SK-N-SH treated with all-trans-retinoic acid at 6 μM for 48 hours (cell line): ENCODE results near the gene SHE.

Source experiments
- ATAC-seq: fragments of 200-7000 bp; cut with Tn5 transposase; 3 replicates; pipeline ENCODE4 v1.9.1; 2020; ENCODE audit warnings: mild to moderate bottlenecking, moderate library complexity
- ARNTL ChIP-seq: fragments of 450-650 bp; formaldehyde crosslinking; IDR thresholded peaks from 2 replicates; pipeline ENCODE4 v1.5.0; 2020; ENCODE audit warnings: low read depth, mild to moderate bottlenecking, moderate library complexity, borderline replicate concordance
- BACH2 ChIP-seq: fragments of 250-450 bp; sonication (Bioruptor Pico); IDR thresholded peaks from 2 replicates; pipeline ENCODE4 v1.9.0; 2021; ENCODE audit warnings: mild to moderate bottlenecking, borderline replicate concordance
- CREB5 ChIP-seq: fragments of 250-450 bp; sonication (Bioruptor Pico); IDR thresholded peaks from 2 replicates; pipeline ENCODE4 v1.5.1; 2020; ENCODE audit warnings: low read depth, mild to moderate bottlenecking, moderate library complexity
- CSDC2 ChIP-seq: fragments of 250-450 bp; sonication (Bioruptor Pico); IDR thresholded peaks from 2 replicates; pipeline ENCODE4 v1.5.0; 2020; ENCODE audit warnings: mild to moderate bottlenecking, moderate library complexity
- CSRNP3 ChIP-seq: fragments of 250-450 bp; sonication (Bioruptor Pico); IDR thresholded peaks from 2 replicates; pipeline ENCODE4 v1.5.1; 2021; ENCODE audit warnings: mild to moderate bottlenecking, moderate library complexity
- ESRRG ChIP-seq: fragments of 250-450 bp; sonication (Bioruptor Pico); IDR thresholded peaks from 2 replicates; pipeline ENCODE4 v1.6.1; 2021; ENCODE audit warnings: mild to moderate bottlenecking
- GLIS3 ChIP-seq: fragments of 250-450 bp; sonication (Bioruptor Pico); IDR thresholded peaks from 2 replicates; pipeline ENCODE4 v1.5.0; 2020; ENCODE audit warnings: mild to moderate bottlenecking, moderate library complexity
- ISL1 ChIP-seq: fragments of 250-450 bp; sonication (Bioruptor Pico); IDR thresholded peaks from 2 replicates; pipeline ENCODE4 v2.1.2; 2022; ENCODE audit warnings: mild to moderate bottlenecking, moderate library complexity
- OSR1 ChIP-seq: fragments of 250-450 bp; sonication (Bioruptor Pico); IDR thresholded peaks from 2 replicates; pipeline ENCODE4 v1.8.0; 2022; ENCODE audit warnings: moderate library complexity, mild to moderate bottlenecking, inconsistent platforms
- PATZ1 ChIP-seq: fragments of 250-450 bp; sonication (Bioruptor Pico); IDR thresholded peaks from 2 replicates; pipeline ENCODE4 v1.8.0; 2020; ENCODE audit warnings: mild to moderate bottlenecking, moderate library complexity, borderline replicate concordance
- PPARA ChIP-seq: fragments of 250-450 bp; sonication (Bioruptor Pico); IDR thresholded peaks from 2 replicates; pipeline ENCODE4 v1.5.0; 2020; ENCODE audit warnings: mild to moderate bottlenecking, borderline replicate concordance
- RARB ChIP-seq: fragments of 250-450 bp; sonication (Bioruptor Pico); IDR thresholded peaks from 2 replicates; pipeline ENCODE4 v1.8.0; 2021; ENCODE audit warnings: mild to moderate bottlenecking, moderate library complexity
- SNAI2 ChIP-seq: fragments of 250-450 bp; sonication (Bioruptor Pico); IDR thresholded peaks from 2 replicates; pipeline ENCODE4 v1.5.0; 2020; ENCODE audit warnings: mild to moderate bottlenecking, moderate library complexity
- TCF4 ChIP-seq: fragments of 250-450 bp; sonication (Bioruptor Pico); IDR thresholded peaks from 2 replicates; pipeline ENCODE4 v1.8.0; 2021; ENCODE audit warnings: mild to moderate bottlenecking, moderate library complexity, borderline replicate concordance
- TOX ChIP-seq: fragments of 250-450 bp; sonication (Bioruptor Pico); IDR thresholded peaks from 2 replicates; pipeline ENCODE4 v1.8.0; 2021; ENCODE audit warnings: mild to moderate bottlenecking, moderate library complexity, borderline replicate concordance
- TSHZ2 ChIP-seq: fragments of 250-450 bp; sonication (Bioruptor Pico); IDR thresholded peaks from 2 replicates; pipeline ENCODE4 v1.5.0; 2020; ENCODE audit warnings: mild to moderate bottlenecking, moderate library complexity
- ZC3H10 ChIP-seq: fragments of 250-450 bp; sonication (Bioruptor Pico); IDR thresholded peaks from 2 replicates; pipeline ENCODE4 v1.5.1; 2021; ENCODE audit warnings: mild to moderate bottlenecking, moderate library complexity
- ZFP3 ChIP-seq: fragments of 250-450 bp; sonication (Bioruptor Pico); IDR thresholded peaks from 2 replicates; pipeline ENCODE4 v1.5.0; 2020; ENCODE audit warnings: mild to moderate bottlenecking, moderate library complexity
- ZFP30 ChIP-seq: fragments of 450-650 bp; formaldehyde crosslinking; IDR thresholded peaks from 2 replicates; pipeline ENCODE4 v1.5.0; 2022; ENCODE audit warnings: mild to moderate bottlenecking, moderate library complexity
- ZNF565 ChIP-seq: fragments of 450-650 bp; formaldehyde crosslinking; conservative IDR thresholded peaks from 2 replicates; pipeline ENCODE4 v1.5.0; 2020; ENCODE audit warnings: low read depth, mild to moderate bottlenecking, moderate library complexity
- ZNF8 ChIP-seq: fragments of 450-650 bp; formaldehyde crosslinking; IDR thresholded peaks from 2 replicates; pipeline ENCODE4 v1.5.0; 2020; ENCODE audit warnings: mild to moderate bottlenecking, moderate library complexity

Gene SHE

GRCh38 chr1:154492115-154492514 lies 10.1 kb downstream of the SHE start (continued):
- no peak for TF ChIP-seq CSRNP3 (CRISPR knock-in tag)
- no peak for TF ChIP-seq BACH2 (CRISPR knock-in tag)
- TF ChIP-seq ZFP30, result no peak
- no peak for TF ChIP-seq CSDC2
- TF ChIP-seq TCF4 (CRISPR knock-in tag), result no peak
- TF ChIP-seq ZNF8 (CRISPR knock-in tag), result no peak
- no peak for TF ChIP-seq TSHZ2 (CRISPR knock-in tag)
- TF ChIP-seq ZFP3 (CRISPR knock-in tag), result no peak
- TF ChIP-seq ISL1 (CRISPR knock-in tag), result no peak
- no peak for TF ChIP-seq OSR1 (CRISPR knock-in tag)
- TF ChIP-seq, all 23 proteins: peak for 0

GRCh38 chr1:154490317-154490716 lies 11.9 kb downstream of the SHE start:
- TF ChIP-seq BACH2 (CRISPR knock-in tag) (no peak), PATZ1 (CRISPR knock-in tag) (no peak), ZNF565 (CRISPR knock-in tag) (no peak), ISL1 (CRISPR knock-in tag) (no peak), ZNF8 (CRISPR knock-in tag) (no peak), RARB (CRISPR knock-in tag) (no peak), PPARA (CRISPR knock-in tag) (no peak), CSRNP3 (CRISPR knock-in tag) (no peak), OSR1 (CRISPR knock-in tag) (no peak), ZFP3 (CRISPR knock-in tag) (no peak), SNAI2 (no peak), CSDC2 (no peak), GLIS3 (no peak)
- TF ChIP-seq, all 23 proteins: peak for 0
- no peak for ATAC-seq

- no peak for ATAC-seq
- TF ChIP-seq ESRRG (CRISPR knock-in tag) (no peak), PATZ1 (CRISPR knock-in tag) (no peak), ISL1 (CRISPR knock-in tag) (no peak), GLIS3 (no peak), PPARA (CRISPR knock-in tag) (no peak), ZC3H10 (CRISPR knock-in tag) (no peak), TOX (CRISPR knock-in tag) (no peak), ARNTL (CRISPR knock-in tag) (no peak), ZNF565 (CRISPR knock-in tag) (no peak), CREB5 (CRISPR knock-in tag) (no peak), CSRNP3 (CRISPR knock-in tag) (no peak), BACH2 (CRISPR knock-in tag) (no peak), SNAI2 (no peak), TSHZ2 (CRISPR knock-in tag) (no peak)
These were observed 12.4 kb downstream of the SHE start for GRCh38 chr1:154489695-154490274.
